Astrocyte (in vitro differentiated cells and primary cell): ENCODE measurements around the gene INAFM1. TPM values are rescaled to one million over a fixed set of nuclear protein-coding genes. Genes with fewer than 3 reads are reported as not detected.

Source experiments
- DNase-seq: peaks from one replicate; pipeline ENCODE4 v3.0.0-alpha.2; 2010; ENCODE audit warnings: low read depth
- FAIRE-seq: peaks from 2 replicates; lab custom pipeline; 2011; peaks lifted over from hg19 to GRCh38; lab: Jason Lieb, UNC
- H2AFZ ChIP-seq: 2 replicates; pipeline ENCODE4 v1.6.0; 2012; ENCODE audit warnings: low read depth, low read length, inconsistent platforms
- H3K27ac ChIP-seq: 2 replicates; pipeline ENCODE4 v1.5.1; 2011; ENCODE audit warnings: low read depth, low read length, inconsistent platforms
- H3K27me3 ChIP-seq: 2 replicates; pipeline ENCODE4 v1.6.0; 2011; ENCODE audit warnings: low read length, inconsistent platforms; ENCODE audit not compliant: insufficient read depth
- H3K36me3 ChIP-seq: 2 replicates; pipeline ENCODE4 v1.5.1; 2011; ENCODE audit warnings: low read length, inconsistent platforms; ENCODE audit not compliant: insufficient read depth
- H3K4me1 ChIP-seq: 2 replicates; pipeline ENCODE4 v1.5.1; 2011; ENCODE audit warnings: low read length, inconsistent platforms; ENCODE audit not compliant: insufficient read depth
- H3K4me2 ChIP-seq: 2 replicates; pipeline ENCODE4 v1.6.0; 2012; ENCODE audit warnings: low read length, inconsistent platforms
- H3K4me3 ChIP-seq: 2 replicates; pipeline ENCODE4 v1.5.1; 2011; ENCODE audit warnings: low read depth, mild to moderate bottlenecking, low read length, inconsistent platforms; ENCODE audit not compliant: insufficient read depth
- H3K79me2 ChIP-seq: 2 replicates; pipeline ENCODE4 v1.6.0; 2012; ENCODE audit warnings: mild to moderate bottlenecking, low read length, inconsistent platforms; ENCODE audit not compliant: insufficient read depth
- H3K9ac ChIP-seq: 2 replicates; pipeline ENCODE4 v1.6.0; 2012; ENCODE audit warnings: mild to moderate bottlenecking, low read length, inconsistent platforms
- H3K9me3 ChIP-seq: 2 replicates; pipeline ENCODE4 v1.5.1; 2012; ENCODE audit warnings: low read depth, mild to moderate bottlenecking, low read length, inconsistent platforms; ENCODE audit not compliant: insufficient read depth
- H4K20me1 ChIP-seq: 2 replicates; pipeline ENCODE4 v1.6.0; 2012; ENCODE audit warnings: low read length, inconsistent platforms; ENCODE audit not compliant: insufficient read depth
- H3K27ac Mint-ChIP-seq: one replicate; pipeline ENCODE4 v1.8.0; 2021; ENCODE audit warnings: mild to moderate bottlenecking, mixed read lengths; ENCODE audit not compliant: unreplicated experiment
- H3K27me3 Mint-ChIP-seq: one replicate; pipeline ENCODE4 v1.8.0; 2021; ENCODE audit warnings: low read depth, mixed read lengths; ENCODE audit not compliant: unreplicated experiment
- H3K36me3 Mint-ChIP-seq: one replicate; pipeline ENCODE4 v1.8.0; 2021; ENCODE audit warnings: low read depth, mixed read lengths; ENCODE audit not compliant: unreplicated experiment
- H3K4me1 Mint-ChIP-seq: one replicate; pipeline ENCODE4 v1.8.0; 2021; ENCODE audit warnings: low read depth, mixed read lengths; ENCODE audit not compliant: unreplicated experiment
- H3K4me3 Mint-ChIP-seq: one replicate; pipeline ENCODE4 v1.8.0; 2021; ENCODE audit warnings: mild to moderate bottlenecking, moderate library complexity, mixed read lengths; ENCODE audit not compliant: unreplicated experiment
- H3K9me3 Mint-ChIP-seq: one replicate; pipeline ENCODE4 v1.8.0; 2021; ENCODE audit warnings: mild to moderate bottlenecking, mixed read lengths; ENCODE audit not compliant: unreplicated experiment
- EZH2 ChIP-seq: IDR thresholded peaks from 2 replicates; pipeline ENCODE4 v1.6.1; 2012; ENCODE audit warnings: mild to moderate bottlenecking, low read length, inconsistent platforms; ENCODE audit not compliant: insufficient read depth
- total RNA-seq: library from RNA; stranded (reverse); gene quantifications from 2 replicates; pipeline ENCODE4 v1.2.1, GENCODE V29; 2021
- TF ChIP-seq, protein P1 (sequence below): IDR thresholded peaks from 2 replicates; pipeline ENCODE4 v1.5.1; 2011; ENCODE audit warnings: low read depth, mild to moderate bottlenecking, inconsistent platforms, low read length, moderate library complexity; ENCODE audit not compliant: insufficient read depth

The INAFM1 gene
- total RNA-seq, 1 donor from 2014 or later, result 23.6 TPM

DNA sequence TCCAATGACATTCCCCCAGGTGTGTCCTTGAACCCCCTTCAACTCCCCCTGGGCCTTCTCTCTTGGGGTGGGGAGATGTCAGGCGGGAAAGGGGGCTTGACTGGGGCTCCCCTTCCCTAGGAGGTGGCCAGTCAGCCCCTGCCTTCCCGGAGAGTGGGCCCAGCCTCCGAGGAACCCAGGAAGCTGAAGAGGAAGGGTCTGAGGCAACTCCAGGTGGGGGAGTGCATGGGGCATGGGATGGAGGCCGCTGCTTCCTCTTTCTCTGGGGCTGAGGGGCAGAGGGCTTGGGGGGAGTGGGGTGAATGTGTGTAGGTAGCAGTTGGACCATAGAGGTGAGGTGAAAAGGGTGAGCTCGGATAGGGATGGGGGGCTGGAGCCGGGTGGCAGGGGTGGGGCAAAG, 2.7 kb upstream of the INAFM1 start:
- Histone ChIP-seq H3K9me3 (no peaks in the 10 kb centered on the region), H3K9ac (no peak overlapping the region), H3K4me1 (peaks cover 27% of the 10 kb centered on the region), H2AFZ (no peak overlapping the region), H3K4me2 (no peak overlapping the region), H3K36me3 (peaks cover 3% of the 10 kb centered on the region), H3K4me3 (no peak overlapping the region), H3K79me2 (peaks cover 5% of the 10 kb centered on the region), H4K20me1 (peaks cover 34% of the 10 kb centered on the region), H3K27ac (no peak overlapping the region), H3K27me3 (no peaks in the 10 kb centered on the region)
- H3K4me3 Mint-ChIP-seq, result no peak overlapping the region
- FAIRE-seq (no peak), DNase-seq (no peak)
- H3K27ac Mint-ChIP-seq, result peak overlapping the region; percentile 98
- no peaks in the 10 kb centered on the region for H3K27me3 Mint-ChIP-seq
- H3K36me3 Mint-ChIP-seq, result peaks cover 23% of the 10 kb centered on the region
- H3K9me3 Mint-ChIP-seq, result no peaks in the 10 kb centered on the region
- peaks cover 13% of the 10 kb centered on the region for H3K4me1 Mint-ChIP-seq
- no peak for TF ChIP-seq EZH2
- TF ChIP-seq, protein P1, sequence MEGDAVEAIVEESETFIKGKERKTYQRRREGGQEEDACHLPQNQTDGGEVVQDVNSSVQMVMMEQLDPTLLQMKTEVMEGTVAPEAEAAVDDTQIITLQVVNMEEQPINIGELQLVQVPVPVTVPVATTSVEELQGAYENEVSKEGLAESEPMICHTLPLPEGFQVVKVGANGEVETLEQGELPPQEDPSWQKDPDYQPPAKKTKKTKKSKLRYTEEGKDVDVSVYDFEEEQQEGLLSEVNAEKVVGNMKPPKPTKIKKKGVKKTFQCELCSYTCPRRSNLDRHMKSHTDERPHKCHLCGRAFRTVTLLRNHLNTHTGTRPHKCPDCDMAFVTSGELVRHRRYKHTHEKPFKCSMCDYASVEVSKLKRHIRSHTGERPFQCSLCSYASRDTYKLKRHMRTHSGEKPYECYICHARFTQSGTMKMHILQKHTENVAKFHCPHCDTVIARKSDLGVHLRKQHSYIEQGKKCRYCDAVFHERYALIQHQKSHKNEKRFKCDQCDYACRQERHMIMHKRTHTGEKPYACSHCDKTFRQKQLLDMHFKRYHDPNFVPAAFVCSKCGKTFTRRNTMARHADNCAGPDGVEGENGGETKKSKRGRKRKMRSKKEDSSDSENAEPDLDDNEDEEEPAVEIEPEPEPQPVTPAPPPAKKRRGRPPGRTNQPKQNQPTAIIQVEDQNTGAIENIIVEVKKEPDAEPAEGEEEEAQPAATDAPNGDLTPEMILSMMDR, result no peak

DNA sequence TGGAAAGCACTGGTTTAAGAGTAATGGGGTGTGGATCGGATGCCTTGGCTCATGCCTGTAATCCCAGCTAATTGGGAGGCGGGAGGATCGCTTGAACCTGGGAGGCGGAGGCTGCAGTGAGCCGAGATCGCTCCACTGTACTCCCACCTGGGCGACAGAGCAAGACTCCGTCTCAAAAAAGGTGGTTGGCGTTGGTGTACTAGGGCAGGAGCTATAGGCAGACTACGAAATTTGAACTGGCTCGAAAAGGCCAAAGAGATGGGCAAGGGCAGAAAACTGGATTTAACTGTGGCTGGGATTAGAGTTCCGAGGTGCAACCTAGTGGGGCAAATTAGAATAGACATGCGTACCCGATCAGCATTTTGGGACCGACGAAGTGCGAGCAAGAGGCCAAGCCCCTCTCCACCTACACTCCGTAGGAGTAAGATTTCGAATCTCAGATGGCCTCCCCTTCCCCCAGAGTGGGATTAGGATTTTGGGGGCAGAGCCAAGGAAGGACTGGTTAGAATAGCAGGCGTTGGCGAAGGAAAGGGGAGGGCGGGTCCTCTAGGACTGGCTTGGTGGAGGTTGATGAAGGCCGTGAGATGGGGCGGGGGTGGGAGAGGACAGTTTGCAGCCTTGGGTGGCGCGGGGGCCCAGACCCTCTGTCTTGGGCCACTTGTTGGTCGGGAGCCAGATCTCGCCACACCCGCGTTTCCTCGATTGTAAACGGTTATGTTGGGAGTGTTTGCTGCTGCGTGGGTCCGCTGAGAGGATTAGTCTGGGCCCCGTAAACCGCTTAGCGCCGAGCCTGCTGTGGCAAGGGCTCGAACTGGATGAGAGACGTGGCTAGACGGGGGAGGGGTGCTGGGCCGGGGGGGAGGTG, 2.0 kb upstream of the INAFM1 start:
- Histone ChIP-seq H3K4me1 (peaks cover 27% of the 10 kb centered on the region), H4K20me1 (peaks cover 34% of the 10 kb centered on the region), H3K27me3 (no peaks in the 10 kb centered on the region), H3K27ac (peak overlapping the region; percentile 94), H3K36me3 (peaks cover 3% of the 10 kb centered on the region), H3K9me3 (no peaks in the 10 kb centered on the region), H2AFZ (peak overlapping the region; percentile 70), H3K79me2 (peaks cover 2% of the 10 kb centered on the region), H3K4me3 (peak overlapping the region; percentile 66), H3K4me2 (peak overlapping the region; percentile 89), H3K9ac (peak overlapping the region; percentile 89)
- no peak for FAIRE-seq
- Mint-ChIP-seq H3K4me1 (peaks cover 13% of the 10 kb centered on the region), H3K36me3 (peaks cover 19% of the 10 kb centered on the region), H3K27ac (peak overlapping the region; percentile 98), H3K9me3 (no peaks in the 10 kb centered on the region), H3K4me3 (peak overlapping the region; percentile 81), H3K27me3 (no peaks in the 10 kb centered on the region)
- peak; percentile 10 for DNase-seq
- TF ChIP-seq EZH2, result no peak
- TF ChIP-seq, protein P1, result no peak
